Peyer's patch (tissue), 4 donors: ENCODE data around the gene MAST4.

Experiments used
- POLR2A ChIP-seq, 2 donors: fragments of 450-650 bp; IDR thresholded peaks; one replicate each; pipeline ENCODE4 v1.5.1; 2017; ENCODE audit warnings: antibody characterized with exemption in 2 of 2, mild to moderate bottlenecking in 2 of 2, moderate library complexity in 2 of 2
- TF ChIP-seq, protein P1 (sequence below), 6 experiments: fragments of 450-650 bp in 4 of 6; fragments of 200-600 bp in 2 of 6; sonication (generic) in 1 of 6; IDR thresholded peaks; one replicate each; pipeline ENCODE4 v1.5.1; 2017 to 2019; ENCODE audit warnings: antibody characterized with exemption in 6 of 6, mild to moderate bottlenecking in 3 of 6, moderate library complexity in 1 of 6

DNA sequence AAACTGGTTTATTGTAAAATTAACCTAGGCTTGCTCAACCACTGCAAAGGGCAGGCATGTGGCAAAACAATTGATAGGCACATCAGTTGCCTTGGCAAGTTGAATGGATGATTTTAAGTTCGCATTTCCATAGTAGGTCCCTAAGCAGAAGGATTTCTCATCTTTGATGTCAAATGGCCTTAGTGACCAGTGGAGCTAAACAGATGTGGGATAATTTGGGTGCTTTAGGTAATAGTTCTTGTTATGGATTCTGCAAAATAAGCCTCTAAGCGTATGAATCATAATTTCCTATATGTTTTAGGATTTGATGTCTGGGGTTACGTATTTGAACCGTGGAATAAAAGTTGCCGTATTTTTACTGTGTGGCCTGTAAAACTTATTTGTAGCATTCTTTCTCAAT is 418.0 kb downstream of the MAST4 start:
- TF ChIP-seq, protein P1, sequence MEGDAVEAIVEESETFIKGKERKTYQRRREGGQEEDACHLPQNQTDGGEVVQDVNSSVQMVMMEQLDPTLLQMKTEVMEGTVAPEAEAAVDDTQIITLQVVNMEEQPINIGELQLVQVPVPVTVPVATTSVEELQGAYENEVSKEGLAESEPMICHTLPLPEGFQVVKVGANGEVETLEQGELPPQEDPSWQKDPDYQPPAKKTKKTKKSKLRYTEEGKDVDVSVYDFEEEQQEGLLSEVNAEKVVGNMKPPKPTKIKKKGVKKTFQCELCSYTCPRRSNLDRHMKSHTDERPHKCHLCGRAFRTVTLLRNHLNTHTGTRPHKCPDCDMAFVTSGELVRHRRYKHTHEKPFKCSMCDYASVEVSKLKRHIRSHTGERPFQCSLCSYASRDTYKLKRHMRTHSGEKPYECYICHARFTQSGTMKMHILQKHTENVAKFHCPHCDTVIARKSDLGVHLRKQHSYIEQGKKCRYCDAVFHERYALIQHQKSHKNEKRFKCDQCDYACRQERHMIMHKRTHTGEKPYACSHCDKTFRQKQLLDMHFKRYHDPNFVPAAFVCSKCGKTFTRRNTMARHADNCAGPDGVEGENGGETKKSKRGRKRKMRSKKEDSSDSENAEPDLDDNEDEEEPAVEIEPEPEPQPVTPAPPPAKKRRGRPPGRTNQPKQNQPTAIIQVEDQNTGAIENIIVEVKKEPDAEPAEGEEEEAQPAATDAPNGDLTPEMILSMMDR (IDR thresholded peaks at IDR 0.05) = no peak
- no peak for TF ChIP-seq POLR2A (IDR thresholded peaks at IDR 0.05)
